Measurements from ENCODE around the gene RSPH3. TPM values are rescaled to one million over a fixed set of nuclear protein-coding genes. Genes with fewer than 3 reads are reported as not detected.

The RSPH3 gene
- polyA plus RNA-seq, 1 experiment: 2.0 TPM

DNA sequence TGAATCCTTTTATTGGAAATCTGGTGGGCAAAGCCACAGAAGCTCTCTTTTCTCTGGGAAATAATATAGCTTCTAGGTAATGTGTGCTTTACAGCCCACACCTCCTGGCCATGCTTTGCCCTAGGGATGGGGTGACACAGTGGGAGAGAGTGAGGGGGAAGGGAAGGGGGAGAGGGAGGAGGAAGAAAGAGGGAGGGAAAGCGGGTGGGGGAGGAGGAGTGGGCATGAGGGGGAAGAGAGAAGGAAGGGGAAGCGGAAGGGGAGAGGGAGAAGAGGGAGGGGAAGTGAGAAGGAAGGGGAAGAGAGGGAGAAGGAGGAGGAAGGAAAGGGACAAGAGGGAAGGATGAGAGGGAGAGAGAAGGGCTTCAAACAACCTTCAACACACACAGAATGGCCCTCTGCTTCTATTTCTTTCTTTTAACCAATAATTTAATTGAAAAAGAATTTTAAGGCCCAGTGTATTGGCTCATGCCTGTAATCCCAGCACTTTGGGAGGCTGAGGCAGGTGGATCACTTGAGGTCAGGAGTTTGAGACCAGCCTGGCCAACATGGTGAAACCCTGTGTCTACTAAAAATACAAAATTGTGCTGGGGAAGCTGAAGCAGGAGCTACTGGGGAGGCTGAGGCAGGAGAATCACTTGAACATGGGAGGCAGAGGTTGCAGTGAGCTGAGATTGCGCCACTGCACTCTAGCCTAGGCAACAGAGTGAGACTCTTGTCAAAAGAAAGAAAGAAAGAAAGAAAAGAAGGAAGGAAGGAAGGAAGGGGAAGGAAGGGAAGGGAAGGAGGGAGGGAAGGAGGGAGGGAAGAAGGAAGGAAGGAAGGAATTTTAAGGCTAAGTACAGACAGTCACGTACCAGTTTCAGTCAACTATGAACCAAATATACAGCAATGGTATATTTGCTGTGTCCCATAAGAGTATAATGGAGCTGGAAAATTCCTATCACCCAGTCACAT, 75.2 kb downstream of the RSPH3 start:
- Histone ChIP-seq H3K9me3 (ENCODE audit: control insufficient read depth, insufficient read depth, low read length) (no peaks in the 10 kb centered on the region), H3K27ac (ENCODE audit: low read depth, low read length) (no peak overlapping the region), H3K27me3 (ENCODE audit: control insufficient read depth, insufficient read depth, low read length) (no peaks in the 10 kb centered on the region), H3K4me3 (ENCODE audit: low read depth, low read length) (no peak overlapping the region)
- TF ChIP-seq, protein P1, sequence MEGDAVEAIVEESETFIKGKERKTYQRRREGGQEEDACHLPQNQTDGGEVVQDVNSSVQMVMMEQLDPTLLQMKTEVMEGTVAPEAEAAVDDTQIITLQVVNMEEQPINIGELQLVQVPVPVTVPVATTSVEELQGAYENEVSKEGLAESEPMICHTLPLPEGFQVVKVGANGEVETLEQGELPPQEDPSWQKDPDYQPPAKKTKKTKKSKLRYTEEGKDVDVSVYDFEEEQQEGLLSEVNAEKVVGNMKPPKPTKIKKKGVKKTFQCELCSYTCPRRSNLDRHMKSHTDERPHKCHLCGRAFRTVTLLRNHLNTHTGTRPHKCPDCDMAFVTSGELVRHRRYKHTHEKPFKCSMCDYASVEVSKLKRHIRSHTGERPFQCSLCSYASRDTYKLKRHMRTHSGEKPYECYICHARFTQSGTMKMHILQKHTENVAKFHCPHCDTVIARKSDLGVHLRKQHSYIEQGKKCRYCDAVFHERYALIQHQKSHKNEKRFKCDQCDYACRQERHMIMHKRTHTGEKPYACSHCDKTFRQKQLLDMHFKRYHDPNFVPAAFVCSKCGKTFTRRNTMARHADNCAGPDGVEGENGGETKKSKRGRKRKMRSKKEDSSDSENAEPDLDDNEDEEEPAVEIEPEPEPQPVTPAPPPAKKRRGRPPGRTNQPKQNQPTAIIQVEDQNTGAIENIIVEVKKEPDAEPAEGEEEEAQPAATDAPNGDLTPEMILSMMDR (IDR thresholded peaks at IDR 0.05; ENCODE audit: low read depth, low read length): no peak
- no peak for DNase-seq (ENCODE audit: low read depth, low spot score)
- ChIA-PET POLR2A (no interaction called here), CTCF (interaction anchor here (0.8 kb wide), 1 partner anchor 233 kb away, joined by 3 read pairs; no protein-coding TSS in a partner anchor)

- CTCF ChIA-PET: no interaction called here
Measured at GRCh38 chr6:158923805-158924498, 76.0 kb downstream of the RSPH3 start.

More at GRCh38 chr6:158923805-158924498, 76.0 kb downstream of the RSPH3 start:
- Histone ChIP-seq H3K4me3 (ENCODE audit: low read depth, low read length) (no peak overlapping the region), H3K27ac (ENCODE audit: low read depth, low read length) (no peak overlapping the region), H3K27me3 (ENCODE audit: control insufficient read depth, insufficient read depth, low read length) (no peaks in the 10 kb centered on the region), H3K9me3 (ENCODE audit: control insufficient read depth, insufficient read depth, low read length) (no peaks in the 10 kb centered on the region)
- POLR2A ChIA-PET: no interaction called here
- TF ChIP-seq, protein P1 (IDR thresholded peaks at IDR 0.05; ENCODE audit: low read depth, low read length): no peak
- DNase-seq (ENCODE audit: low read depth, low spot score): no peak

Small RNAs within 50 kb of the gene (small RNA-seq; reads per million reads assigned to genes)
- not detected for gene RNU6-293P (ENCODE audit: insufficient read length, low read depth)

Other genes with a start within 250 kb of the RSPH3 start
- 56.7 and 61.2 TPM in 2 replicates for gene EZR, start 180.8 kb downstream of the RSPH3 start, polyA plus RNA-seq (2011; rRNA removed)
- gene TAGAP, start 44.8 kb upstream of the RSPH3 start, polyA plus RNA-seq (2011; rRNA removed): not detected in 2 replicates
- 0.01 and 0.02 TPM in 2 replicates for gene FNDC1, start 169.2 kb upstream of the RSPH3 start, polyA plus RNA-seq (2011; rRNA removed)

Data from AG04450 (cell line).